ENCODE results near the gene CD320. TPM values are rescaled to one million over a fixed set of nuclear protein-coding genes. Genes with fewer than 3 reads are reported as not detected.
"Not testable (repeated sequence)": the region's sequence is repeated elsewhere in the genome, so short reads cannot be mapped to it uniquely, and the experiment has no call there.

CD320 gene
- polyA plus RNA-seq, 1 donor from 2014 or later: 89.6 TPM

- no peak overlapping the region for H2AFZ ChIP-seq (ENCODE audit: low read depth, low read length)
- no peaks in the 10 kb centered on the region for H4K20me1 ChIP-seq (ENCODE audit: insufficient read depth)
- H3K4me3 ChIP-seq (ENCODE audit: low read length): no peak overlapping the region
- H3K79me2 ChIP-seq (replicated peaks; ENCODE audit: insufficient read depth, low read length): no peaks in the 10 kb centered on the region
- H3K4me2 ChIP-seq (ENCODE audit: low read length): no peak overlapping the region
- no peak for TF ChIP-seq MXI1 (conservative IDR thresholded peaks at IDR 0.05; ENCODE audit: poor library complexity, severe bottlenecking)
- TF ChIP-seq CTCF (IDR thresholded peaks at IDR 0.05; ENCODE audit: poor library complexity, severe bottlenecking): no peak
- TF ChIP-seq REST (IDR thresholded peaks at IDR 0.05; ENCODE audit: borderline replicate concordance): no peak
- TF ChIP-seq TAF1 (IDR thresholded peaks at IDR 0.05; ENCODE audit: low read depth): no peak
- no peaks in the 10 kb centered on the region for H3K9me3 ChIP-seq (ENCODE audit: low read length)
- H3F3A ChIP-seq (ENCODE audit: insufficient read depth, low read length, poor library complexity, severe bottlenecking): no peaks in the 10 kb centered on the region
- no peaks in the 10 kb centered on the region for H3K36me3 ChIP-seq (ENCODE audit: insufficient read depth, low read length)
- no peak overlapping the region for H3K9ac ChIP-seq (ENCODE audit: low read length)
- H3K27me3 ChIP-seq (ENCODE audit: insufficient read depth, low read depth, low read length): no peaks in the 10 kb centered on the region
- H3K27ac ChIP-seq (ENCODE audit: low read length): no peak overlapping the region
- no peaks in the 10 kb centered on the region for H3K9me2 ChIP-seq (ENCODE audit: insufficient read depth, low read length)
These were observed 47.7 kb upstream of the CD320 start for GRCh38 chr19:8355631-8356402.

GRCh38 chr19:8352845-8353244, 44.7 kb upstream of the CD320 start:
- H3K4me3 ChIP-seq (ENCODE audit: low read length); H3K4me2 ChIP-seq (ENCODE audit: low read length); H3K9ac ChIP-seq (ENCODE audit: low read length); H4K20me1 ChIP-seq (ENCODE audit: insufficient read depth); H3K27me3 ChIP-seq (ENCODE audit: insufficient read depth, low read depth, low read length); H3K9me3 ChIP-seq (ENCODE audit: low read length); H3K27ac ChIP-seq (ENCODE audit: low read length); H3K9me2 ChIP-seq (ENCODE audit: insufficient read depth, low read length); H3K79me2 ChIP-seq (replicated peaks; ENCODE audit: insufficient read depth, low read length); H3K36me3 ChIP-seq (ENCODE audit: insufficient read depth, low read length); H3F3A ChIP-seq (ENCODE audit: insufficient read depth, low read length, poor library complexity, severe bottlenecking); H2AFZ ChIP-seq (ENCODE audit: low read depth, low read length): not testable (repeated sequence)

GRCh38 chr19:8352134-8352827, 44.1 kb upstream of the CD320 start:
- Histone ChIP-seq H3K36me3 (ENCODE audit: insufficient read depth, low read length) (no peaks in the 10 kb centered on the region), H3K9me2 (ENCODE audit: insufficient read depth, low read length) (no peaks in the 10 kb centered on the region), H3F3A (ENCODE audit: insufficient read depth, low read length, poor library complexity, severe bottlenecking) (no peaks in the 10 kb centered on the region), H3K4me3 (ENCODE audit: low read length) (no peak overlapping the region), H3K79me2 (replicated peaks; ENCODE audit: insufficient read depth, low read length) (no peaks in the 10 kb centered on the region), H3K9ac (ENCODE audit: low read length) (no peak overlapping the region), H4K20me1 (ENCODE audit: insufficient read depth) (no peaks in the 10 kb centered on the region), H3K27me3 (ENCODE audit: insufficient read depth, low read depth, low read length) (no peaks in the 10 kb centered on the region), H3K27ac (ENCODE audit: low read length) (no peak overlapping the region), H3K4me2 (ENCODE audit: low read length) (no peak overlapping the region), H3K9me3 (ENCODE audit: low read length) (no peaks in the 10 kb centered on the region), H2AFZ (ENCODE audit: low read depth, low read length) (no peak overlapping the region)
- TF ChIP-seq EP300 (conservative IDR thresholded peaks at IDR 0.05; ENCODE audit: poor library complexity, severe bottlenecking) (no peak), REST (IDR thresholded peaks at IDR 0.05; ENCODE audit: borderline replicate concordance) (no peak), POLR2AphosphoS5 (IDR thresholded peaks at IDR 0.05) (no peak), EZH2 (IDR thresholded peaks at IDR 0.05; ENCODE audit: borderline replicate concordance, insufficient read depth, low read length, poor library complexity, severe bottlenecking) (no peak)

GRCh38 chr19:8349629-8350372, 41.6 kb upstream of the CD320 start:
- H2AFZ ChIP-seq (ENCODE audit: low read depth, low read length); H3K27me3 ChIP-seq (ENCODE audit: insufficient read depth, low read depth, low read length); H3K9me3 ChIP-seq (ENCODE audit: low read length); H3K4me2 ChIP-seq (ENCODE audit: low read length); H3K36me3 ChIP-seq (ENCODE audit: insufficient read depth, low read length); H3K4me3 ChIP-seq (ENCODE audit: low read length); H3K9ac ChIP-seq (ENCODE audit: low read length); H4K20me1 ChIP-seq (ENCODE audit: insufficient read depth); H3K27ac ChIP-seq (ENCODE audit: low read length); H3K79me2 ChIP-seq (replicated peaks; ENCODE audit: insufficient read depth, low read length); H3F3A ChIP-seq (ENCODE audit: insufficient read depth, low read length, poor library complexity, severe bottlenecking); H3K9me2 ChIP-seq (ENCODE audit: insufficient read depth, low read length): not testable (repeated sequence)
